ENCODE data around the gene MLH3. TPM values are rescaled to one million over a fixed set of nuclear protein-coding genes. Genes with fewer than 3 reads are reported as not detected.

The MLH3 gene
- total RNA-seq, 4 donors from 2014 or later = 16.4 to 83.4 (median 50.1) TPM

- Histone ChIP-seq H3K27me3 (no peaks in the 10 kb centered on the region), H3K4me3 (no peak overlapping the region), H3K36me3 (no peaks in the 10 kb centered on the region), H3K27ac (no peak overlapping the region), H3K4me1 (no peaks in the 10 kb centered on the region), H3K9me3 (no peaks in the 10 kb centered on the region)
- no peak for TF ChIP-seq CTCF (IDR thresholded peaks at IDR 0.05)
- DNase-seq = no peak
- intact Hi-C loops (cut with DNase I; ENCODE audit: low total_unique reads) = no loop called here
Observed at GRCh38 chr14:74985028-74985310, 66.3 kb downstream of the MLH3 start.

- Histone ChIP-seq H3K4me3 (no peak overlapping the region), H3K27ac (no peak overlapping the region), H3K4me1 (no peaks in the 10 kb centered on the region), H3K36me3 (no peaks in the 10 kb centered on the region), H3K9me3 (no peaks in the 10 kb centered on the region), H3K27me3 (no peaks in the 10 kb centered on the region)
- intact Hi-C loops (cut with DNase I; ENCODE audit: low total_unique reads) = no loop called here
- TF ChIP-seq POLR2A (IDR thresholded peaks at IDR 0.05) (no peak), CTCF (IDR thresholded peaks at IDR 0.05) (no peak)
- no peak for DNase-seq
Observed at GRCh38 chr14:74984236-74985027, 66.8 kb downstream of the MLH3 start.

GRCh38 chr14:74983343-74983742 lies 67.9 kb downstream of the MLH3 start:
- DNase-seq = no peak
- intact Hi-C loops (cut with DNase I; ENCODE audit: low total_unique reads) = no loop called here
- H3K9me3 ChIP-seq = no peaks in the 10 kb centered on the region

GRCh38 chr14:74982661-74983060 lies 68.6 kb downstream of the MLH3 start:
- Histone ChIP-seq H3K4me1 (no peaks in the 10 kb centered on the region), H3K36me3 (no peaks in the 10 kb centered on the region), H3K4me3 (no peak overlapping the region), H3K27me3 (no peaks in the 10 kb centered on the region), H3K9me3 (no peaks in the 10 kb centered on the region), H3K27ac (no peak overlapping the region)
- no peak for DNase-seq
- intact Hi-C loops (cut with DNase I; ENCODE audit: low total_unique reads) = no loop called here
- no peak for TF ChIP-seq CTCF (IDR thresholded peaks at IDR 0.05)
- no peak for TF ChIP-seq POLR2A (IDR thresholded peaks at IDR 0.05)

More at GRCh38 chr14:74983343-74983742, 67.9 kb downstream of the MLH3 start:
- Histone ChIP-seq H3K27me3 (no peaks in the 10 kb centered on the region), H3K27ac (no peak overlapping the region), H3K4me1 (no peaks in the 10 kb centered on the region), H3K4me3 (no peak overlapping the region), H3K36me3 (no peaks in the 10 kb centered on the region)
- no peak for TF ChIP-seq CTCF (IDR thresholded peaks at IDR 0.05)
- no peak for TF ChIP-seq POLR2A (IDR thresholded peaks at IDR 0.05)

- Histone ChIP-seq H3K4me3 (no peak overlapping the region), H3K27me3 (no peaks in the 10 kb centered on the region), H3K9me3 (no peaks in the 10 kb centered on the region), H3K27ac (no peak overlapping the region), H3K36me3 (no peaks in the 10 kb centered on the region), H3K4me1 (no peaks in the 10 kb centered on the region)
- no peak for TF ChIP-seq POLR2A (IDR thresholded peaks at IDR 0.05)
- TF ChIP-seq CTCF (IDR thresholded peaks at IDR 0.05) = no peak
- intact Hi-C loops (cut with DNase I; ENCODE audit: low total_unique reads) = no loop called here
- DNase-seq = no peak
Observed at GRCh38 chr14:74981833-74982232, 69.4 kb downstream of the MLH3 start.
